ENCODE results near the gene ZBTB46. TPM values are rescaled to one million over a fixed set of nuclear protein-coding genes. Genes with fewer than 3 reads are reported as not detected.
A peak's percentile ranks its signal among the peaks of the same experiment; 100 is the strongest.

Gene ZBTB46
- total RNA-seq, 2 experiments from 2014 or later: 4.6 to 5.5 TPM

DNA sequence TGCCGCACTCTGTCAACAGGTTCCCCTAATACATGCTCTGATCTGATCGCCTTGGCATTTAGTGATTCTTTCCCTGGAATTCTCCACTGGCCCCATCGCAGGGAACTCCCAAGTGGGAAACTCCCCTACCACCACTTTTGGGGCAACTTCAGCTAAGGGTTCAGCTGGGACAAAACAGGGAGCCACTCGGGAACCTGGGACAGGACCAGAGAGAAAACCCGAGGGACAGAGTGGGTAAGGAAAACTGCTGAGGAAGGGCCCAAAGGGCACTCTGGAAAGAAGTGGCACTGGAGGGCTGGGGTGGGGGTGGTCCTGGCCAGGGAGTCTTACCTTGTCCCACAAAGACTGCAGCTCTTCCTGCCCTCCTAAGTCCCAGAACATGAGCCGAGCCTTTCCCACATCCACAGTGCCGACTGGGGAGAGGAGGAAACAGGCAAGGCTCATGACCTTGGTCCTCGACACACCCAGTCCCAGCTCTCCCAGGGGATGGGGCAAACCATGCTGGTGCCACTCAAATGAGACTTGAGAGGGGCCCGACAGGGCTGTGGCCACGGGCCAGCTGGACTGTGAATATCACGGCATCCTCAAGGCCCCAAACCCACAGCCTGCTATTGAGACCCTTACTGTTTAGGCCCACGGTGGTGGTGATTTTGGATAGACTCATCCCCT lies 124.9 kb downstream of the ZBTB46 start:
- intact Hi-C loops (cut with micrococcal nuclease): loop anchor here (2.0 kb wide), 3 partner anchors 31 to 159 kb away; partner anchors contain the start of genes LIME1 and TPD52L2
- no peaks in the 10 kb centered on the region for H3K27me3 Mint-ChIP-seq
- H3K27ac Mint-ChIP-seq: peak overlapping the region; percentile 94
- no peak for DNase-seq
- H3K9me3 Mint-ChIP-seq: no peaks in the 10 kb centered on the region
- H3K4me1 Mint-ChIP-seq (ENCODE audit: low read depth): peaks cover 38% of the 10 kb centered on the region
- H3K4me3 Mint-ChIP-seq: peak overlapping the region; percentile 93
- ChIA-PET POLR2A (interaction anchor here (0.8 to 3.5 kb wide), 2 partner anchors 9 to 31 kb away, joined by 3 to 30 read pairs; partner anchors contain the start of genes LIME1 and SLC2A4RG), CTCF (interaction anchor here (0.8 to 3.6 kb wide), 7 partner anchors 7 to 169 kb away, joined by 3 to 36 read pairs (median 13); partner anchors contain the start of genes LIME1, PTK6, SLC2A4RG and TPD52L2)
- H3K36me3 Mint-ChIP-seq: peaks cover 38% of the 10 kb centered on the region

DNA sequence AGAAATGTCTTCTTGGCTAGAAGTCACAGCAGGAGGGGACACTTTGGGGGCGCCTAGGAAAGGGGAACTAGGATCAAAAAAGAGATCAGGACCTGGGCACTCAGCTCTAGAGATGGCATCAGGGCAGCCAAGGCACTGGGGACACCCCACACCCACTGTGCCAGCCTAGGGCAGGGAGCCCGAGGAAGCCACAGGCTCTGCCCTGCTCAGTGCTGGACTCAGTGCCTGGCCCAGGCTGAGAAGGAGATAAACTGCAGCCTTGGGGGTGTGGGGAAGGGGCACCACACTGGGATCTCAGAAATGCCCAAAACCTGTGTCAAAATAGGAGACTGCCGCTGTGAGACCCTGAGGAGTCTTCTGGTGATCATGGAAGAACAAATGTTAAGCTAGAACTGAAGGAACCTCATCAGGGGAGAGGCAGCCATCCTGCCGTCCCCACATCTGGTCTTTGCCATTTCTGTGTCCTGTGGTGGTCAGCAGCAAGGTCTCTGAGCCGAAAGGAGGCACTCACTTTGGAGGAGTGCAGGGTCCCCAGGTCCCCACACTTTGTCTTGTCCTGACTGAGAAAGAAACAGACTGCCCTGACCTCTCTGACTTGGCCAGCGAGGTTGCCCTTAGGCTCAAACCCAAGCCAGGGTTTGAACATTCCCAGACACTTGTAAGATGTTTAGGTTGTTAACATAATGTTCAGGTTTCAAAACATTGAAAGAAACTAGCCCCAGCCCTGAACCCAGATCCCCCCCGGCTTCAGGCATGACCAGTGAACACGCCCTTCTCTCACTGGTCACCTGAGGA lies 125.6 kb downstream of the ZBTB46 start:
- intact Hi-C loops (cut with micrococcal nuclease): loop anchor here (2.0 kb wide), 3 partner anchors 31 to 159 kb away; partner anchors contain the start of genes LIME1 and TPD52L2
- H3K27me3 Mint-ChIP-seq: no peaks in the 10 kb centered on the region
- ChIA-PET CTCF (interaction anchor here (0.8 to 3.6 kb wide), 4 partner anchors 32 to 168 kb away, joined by 3 to 36 read pairs (median 20); partner anchors contain the start of genes LIME1, PTK6, SLC2A4RG and TPD52L2), POLR2A (no interaction called here)
- H3K27ac Mint-ChIP-seq: peak overlapping the region; percentile 49
- H3K9me3 Mint-ChIP-seq: no peaks in the 10 kb centered on the region
- no peak for DNase-seq
- peaks cover 36% of the 10 kb centered on the region for H3K4me1 Mint-ChIP-seq (ENCODE audit: low read depth)
- H3K36me3 Mint-ChIP-seq: peaks cover 31% of the 10 kb centered on the region
- H3K4me3 Mint-ChIP-seq: no peak overlapping the region

DNA sequence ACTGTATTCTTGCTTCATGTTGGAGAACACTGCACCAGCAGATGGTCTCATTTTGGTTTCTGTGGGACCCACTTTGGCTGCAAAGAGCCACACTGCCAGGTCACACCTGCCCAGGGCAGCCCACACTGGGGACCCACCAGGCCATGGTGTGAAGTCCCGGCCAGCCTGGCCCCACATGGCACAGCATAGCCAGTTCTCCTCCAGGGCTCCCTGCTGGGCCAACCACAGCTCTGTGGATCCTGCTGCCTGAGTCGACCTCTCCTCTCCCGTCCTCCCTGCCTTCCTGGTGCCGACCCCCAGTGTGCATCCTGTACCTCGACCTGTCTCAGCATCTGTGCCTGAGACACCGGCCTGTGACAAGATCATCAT lies 126.3 kb downstream of the ZBTB46 start:
- H3K36me3 Mint-ChIP-seq: peaks cover 29% of the 10 kb centered on the region
- no peaks in the 10 kb centered on the region for H3K27me3 Mint-ChIP-seq
- no peak overlapping the region for H3K4me3 Mint-ChIP-seq
- H3K4me1 Mint-ChIP-seq (ENCODE audit: low read depth): peaks cover 37% of the 10 kb centered on the region
- no peak overlapping the region for H3K27ac Mint-ChIP-seq
- CTCF ChIA-PET: interaction anchor here (3.6 kb wide), 1 partner anchor 160 kb away, joined by 36 read pairs; the partner anchor contains the start of gene TPD52L2
- POLR2A ChIA-PET: no interaction called here
- intact Hi-C loops (cut with micrococcal nuclease): no loop called here
- DNase-seq: no peak
- H3K9me3 Mint-ChIP-seq: no peaks in the 10 kb centered on the region

DNA sequence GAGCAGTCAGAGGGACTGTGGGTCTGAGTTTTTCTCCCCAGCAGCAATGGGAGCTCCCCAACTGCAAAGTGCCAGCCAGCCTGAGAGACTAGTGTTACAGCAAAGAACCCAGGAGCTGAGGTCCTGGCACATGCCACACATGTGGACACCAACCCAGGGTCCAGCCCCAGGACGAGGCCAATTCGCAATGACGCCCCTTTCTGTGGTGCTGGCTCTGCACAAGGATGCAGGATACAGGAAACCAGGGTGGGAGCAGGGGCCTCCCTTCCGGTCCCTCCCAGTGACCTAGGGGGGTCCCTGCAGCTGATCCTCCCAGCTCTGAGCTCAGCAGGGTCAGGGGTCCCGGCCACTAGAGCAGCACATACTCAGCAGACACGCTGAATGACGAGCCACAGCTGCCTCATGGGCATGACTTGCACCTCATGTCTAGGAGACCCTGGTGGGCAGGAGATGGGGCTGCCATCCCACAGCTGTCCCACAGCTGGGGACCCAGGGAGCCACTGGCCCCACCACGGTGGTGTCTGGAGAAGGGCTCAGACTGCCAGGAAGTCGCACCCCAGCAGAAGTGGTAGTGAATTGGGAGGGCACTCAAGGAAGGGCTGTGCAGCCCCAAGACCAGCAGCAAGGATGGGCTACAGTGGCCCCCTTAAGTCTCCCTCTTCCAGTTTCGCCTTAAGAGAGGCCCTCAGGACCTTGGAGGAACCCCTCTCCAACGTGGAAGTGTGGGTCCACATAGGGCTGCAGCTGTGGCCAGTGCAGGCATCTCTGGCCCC lies 126.9 kb downstream of the ZBTB46 start:
- H3K9me3 Mint-ChIP-seq: no peaks in the 10 kb centered on the region
- intact Hi-C loops (cut with micrococcal nuclease): no loop called here
- H3K4me3 Mint-ChIP-seq: no peak overlapping the region
- no peak for DNase-seq
- peaks cover 37% of the 10 kb centered on the region for H3K4me1 Mint-ChIP-seq (ENCODE audit: low read depth)
- H3K36me3 Mint-ChIP-seq: peaks cover 27% of the 10 kb centered on the region
- ChIA-PET CTCF (no interaction called here), POLR2A (no interaction called here)
- no peak overlapping the region for H3K27ac Mint-ChIP-seq
- no peaks in the 10 kb centered on the region for H3K27me3 Mint-ChIP-seq

DNA sequence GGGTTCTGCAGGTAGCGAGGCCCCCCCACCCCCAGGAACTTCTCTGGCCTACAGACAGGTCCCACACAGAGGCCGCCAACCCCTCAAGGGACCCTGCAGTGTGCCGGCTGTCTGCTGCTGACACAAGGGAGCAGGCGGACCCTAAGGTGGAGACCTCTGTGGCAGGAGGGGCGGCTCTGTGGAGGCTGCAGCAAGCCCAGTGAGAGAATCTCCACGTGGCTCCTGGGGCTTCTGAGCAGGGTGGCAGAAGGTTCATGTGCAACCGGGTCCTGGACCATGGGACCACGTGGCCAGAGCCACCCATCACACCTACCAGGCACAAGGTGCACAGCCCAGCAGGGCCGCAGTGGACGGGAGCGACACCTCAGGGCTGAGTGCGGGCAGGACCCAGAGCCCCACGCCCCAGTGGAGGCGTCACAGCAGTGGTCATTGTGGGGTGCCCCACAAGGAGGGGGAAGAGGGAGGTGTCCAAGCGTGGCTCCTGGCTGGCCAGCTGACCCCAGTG lies 127.5 kb downstream of the ZBTB46 start:
- CTCF ChIA-PET: no interaction called here
- DNase-seq: no peak
- H3K27me3 Mint-ChIP-seq: no peaks in the 10 kb centered on the region
- intact Hi-C loops (cut with micrococcal nuclease): no loop called here
- H3K4me1 Mint-ChIP-seq (ENCODE audit: low read depth): peaks cover 37% of the 10 kb centered on the region
- POLR2A ChIA-PET: no interaction called here
- H3K36me3 Mint-ChIP-seq: peaks cover 21% of the 10 kb centered on the region
- H3K4me3 Mint-ChIP-seq: no peak overlapping the region
- no peaks in the 10 kb centered on the region for H3K9me3 Mint-ChIP-seq
- H3K27ac Mint-ChIP-seq: no peak overlapping the region

DNA sequence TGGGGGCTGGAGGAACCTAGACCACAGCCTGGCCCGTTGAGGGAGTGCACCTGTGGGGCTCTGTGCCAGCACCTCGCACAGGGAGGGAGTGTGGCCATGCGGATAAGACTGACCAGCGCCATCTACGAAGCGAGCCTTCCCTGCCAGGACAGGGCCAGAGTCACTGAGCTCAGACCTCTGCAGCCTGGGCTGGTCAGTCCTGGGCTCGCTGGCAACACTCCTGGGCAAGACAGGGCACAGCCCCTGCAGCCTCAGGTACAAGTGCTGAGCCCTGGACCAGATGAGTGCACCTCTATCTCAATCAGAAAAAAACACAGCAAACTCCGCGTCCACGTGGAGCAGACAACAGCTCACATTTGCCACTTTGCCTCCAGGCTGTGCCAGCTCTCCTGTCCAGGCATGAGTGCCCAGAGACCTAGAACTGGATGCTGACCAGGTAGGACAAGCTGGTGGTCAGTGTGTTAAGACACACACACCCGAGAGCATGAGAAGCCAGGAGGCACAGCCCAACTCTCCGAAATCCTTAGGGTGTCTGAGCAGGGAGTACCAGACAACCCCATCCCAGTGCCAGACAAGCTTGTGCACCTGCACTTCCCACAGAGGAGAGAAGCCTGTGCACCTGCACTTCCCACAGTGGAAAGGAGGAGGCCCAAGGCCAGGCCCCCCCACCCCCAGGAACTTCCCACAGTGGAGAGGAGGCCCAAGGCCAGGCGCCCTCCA lies 128.2 kb downstream of the ZBTB46 start:
- peak overlapping the region; percentile 50 for H3K27ac Mint-ChIP-seq
- H3K36me3 Mint-ChIP-seq: peaks cover 20% of the 10 kb centered on the region
- no peak overlapping the region for H3K4me3 Mint-ChIP-seq
- peaks cover 39% of the 10 kb centered on the region for H3K4me1 Mint-ChIP-seq (ENCODE audit: low read depth)
- intact Hi-C loops (cut with micrococcal nuclease): no loop called here
- ChIA-PET POLR2A (no interaction called here), CTCF (interaction anchor here (0.6 kb wide), 2 partner anchors 19 to 28 kb away, joined by 3 read pairs; no protein-coding TSS in a partner anchor)
- H3K27me3 Mint-ChIP-seq: no peaks in the 10 kb centered on the region
- no peaks in the 10 kb centered on the region for H3K9me3 Mint-ChIP-seq
- no peak for DNase-seq

DNA sequence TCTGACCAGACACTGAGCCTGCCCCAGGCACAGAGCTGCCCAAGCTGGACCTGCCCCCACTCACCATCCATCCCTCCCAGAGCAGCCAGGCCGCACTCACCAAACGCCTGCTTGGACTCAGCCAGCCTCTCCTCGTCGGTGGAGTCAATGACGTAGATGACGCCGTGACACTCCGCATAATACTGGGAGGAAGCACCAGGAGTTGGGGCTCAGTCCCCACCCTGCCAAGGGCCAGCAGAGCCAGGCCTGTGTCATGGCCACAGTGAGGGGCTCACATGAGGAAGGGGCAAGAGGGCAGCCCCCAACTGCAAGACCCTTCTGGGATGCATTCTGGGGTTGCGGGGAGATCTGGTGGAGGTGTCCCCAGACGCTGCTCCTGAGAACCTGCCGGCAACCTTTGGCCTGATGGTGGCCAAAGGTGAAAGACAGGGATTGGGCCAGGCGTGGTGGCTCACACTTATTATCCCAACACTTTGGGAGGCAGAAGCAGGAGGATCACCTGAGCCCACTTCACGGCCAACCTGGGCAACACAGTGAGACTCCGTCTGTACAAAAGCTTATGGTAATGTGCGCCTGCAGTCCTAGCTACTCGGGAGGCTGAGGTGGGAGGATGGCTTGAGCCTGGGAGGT lies 128.9 kb downstream of the ZBTB46 start:
- H3K9me3 Mint-ChIP-seq: no peaks in the 10 kb centered on the region
- ChIA-PET POLR2A (interaction anchor here (1.5 kb wide), 1 partner anchor 13 kb away, joined by 3 read pairs; no protein-coding TSS in a partner anchor), CTCF (interaction anchor here (0.6 kb wide), 1 partner anchor 20 kb away, joined by 3 read pairs; no protein-coding TSS in a partner anchor)

DNA sequence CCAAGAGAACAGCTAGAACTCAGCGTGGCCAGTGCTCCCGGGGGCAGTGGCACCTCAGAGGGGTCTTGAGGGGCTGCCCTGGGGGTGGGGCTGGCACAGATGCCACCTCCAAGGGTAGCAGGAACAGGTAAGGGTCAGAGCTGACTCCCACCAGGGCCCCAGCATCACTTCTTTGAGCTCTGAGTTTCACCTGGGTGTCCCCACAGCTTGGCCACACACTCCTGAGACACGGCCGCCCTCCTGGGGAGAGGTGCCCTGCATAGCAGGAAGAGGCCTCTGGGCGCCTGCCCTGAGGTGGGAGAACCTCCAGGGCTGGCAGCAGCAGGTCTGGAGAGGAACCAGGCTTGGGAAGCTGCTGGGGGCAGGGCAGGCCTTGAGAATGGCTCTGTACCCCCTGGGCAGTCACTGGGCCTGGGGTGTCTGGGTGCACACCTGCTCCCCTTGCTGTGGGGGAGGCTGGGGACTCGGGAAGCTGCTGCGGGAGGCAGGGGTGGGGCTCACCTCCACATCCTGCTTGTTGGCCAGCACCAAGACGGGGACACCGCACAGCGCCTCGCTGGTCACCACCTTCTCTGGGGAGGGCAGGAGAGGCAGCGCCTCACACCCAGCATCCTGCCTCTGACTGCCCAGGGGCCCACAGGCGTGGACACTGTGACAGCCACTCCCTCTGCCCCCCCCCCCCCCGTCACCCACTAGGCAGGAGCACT lies 129.6 kb downstream of the ZBTB46 start:
- H3K4me1 Mint-ChIP-seq (ENCODE audit: low read depth): peaks cover 45% of the 10 kb centered on the region
- peaks cover 19% of the 10 kb centered on the region for H3K36me3 Mint-ChIP-seq
- H3K9me3 Mint-ChIP-seq: no peaks in the 10 kb centered on the region
- ChIA-PET POLR2A (interaction anchor here (1.5 kb wide), 1 partner anchor 12 kb away, joined by 3 read pairs; no protein-coding TSS in a partner anchor), CTCF (no interaction called here)
- no peak for DNase-seq
- no peak overlapping the region for H3K4me3 Mint-ChIP-seq
- intact Hi-C loops (cut with micrococcal nuclease): no loop called here
- H3K27me3 Mint-ChIP-seq: no peaks in the 10 kb centered on the region
- peak overlapping the region; percentile 72 for H3K27ac Mint-ChIP-seq

More for the DNA sequence above, 128.9 kb downstream of the ZBTB46 start:
- peak overlapping the region; percentile 50 for H3K27ac Mint-ChIP-seq
- intact Hi-C loops (cut with micrococcal nuclease): no loop called here
- no peak for DNase-seq
- H3K36me3 Mint-ChIP-seq: peaks cover 23% of the 10 kb centered on the region
- H3K4me3 Mint-ChIP-seq: no peak overlapping the region
- H3K4me1 Mint-ChIP-seq (ENCODE audit: low read depth): peaks cover 46% of the 10 kb centered on the region
- H3K27me3 Mint-ChIP-seq: no peaks in the 10 kb centered on the region

DNA sequence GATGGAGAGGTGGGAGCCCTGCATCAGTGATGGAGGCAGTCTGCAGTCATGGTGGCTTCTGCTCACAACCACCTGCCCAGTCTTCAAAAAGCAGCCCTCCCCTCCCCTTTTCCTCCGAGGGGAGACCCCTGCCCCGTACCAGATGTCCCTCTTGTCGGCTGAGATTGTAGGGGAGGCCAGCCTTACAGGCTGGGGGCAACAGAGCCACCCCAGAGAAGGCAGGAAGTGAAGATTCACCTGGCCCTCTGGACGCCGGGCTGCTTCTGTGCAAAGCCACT lies 130.1 kb downstream of the ZBTB46 start:
- H3K27me3 Mint-ChIP-seq: no peaks in the 10 kb centered on the region
- POLR2A ChIA-PET: interaction anchor here (1.5 kb wide), 1 partner anchor 12 kb away, joined by 3 read pairs; no protein-coding TSS in a partner anchor
- intact Hi-C loops (cut with micrococcal nuclease): no loop called here
- peaks cover 44% of the 10 kb centered on the region for H3K4me1 Mint-ChIP-seq (ENCODE audit: low read depth)
- H3K36me3 Mint-ChIP-seq: peaks cover 18% of the 10 kb centered on the region
- H3K4me3 Mint-ChIP-seq: no peak overlapping the region
- H3K9me3 Mint-ChIP-seq: no peaks in the 10 kb centered on the region
- no peak for DNase-seq
- CTCF ChIA-PET: no interaction called here
- H3K27ac Mint-ChIP-seq: peak overlapping the region; percentile 72

DNA sequence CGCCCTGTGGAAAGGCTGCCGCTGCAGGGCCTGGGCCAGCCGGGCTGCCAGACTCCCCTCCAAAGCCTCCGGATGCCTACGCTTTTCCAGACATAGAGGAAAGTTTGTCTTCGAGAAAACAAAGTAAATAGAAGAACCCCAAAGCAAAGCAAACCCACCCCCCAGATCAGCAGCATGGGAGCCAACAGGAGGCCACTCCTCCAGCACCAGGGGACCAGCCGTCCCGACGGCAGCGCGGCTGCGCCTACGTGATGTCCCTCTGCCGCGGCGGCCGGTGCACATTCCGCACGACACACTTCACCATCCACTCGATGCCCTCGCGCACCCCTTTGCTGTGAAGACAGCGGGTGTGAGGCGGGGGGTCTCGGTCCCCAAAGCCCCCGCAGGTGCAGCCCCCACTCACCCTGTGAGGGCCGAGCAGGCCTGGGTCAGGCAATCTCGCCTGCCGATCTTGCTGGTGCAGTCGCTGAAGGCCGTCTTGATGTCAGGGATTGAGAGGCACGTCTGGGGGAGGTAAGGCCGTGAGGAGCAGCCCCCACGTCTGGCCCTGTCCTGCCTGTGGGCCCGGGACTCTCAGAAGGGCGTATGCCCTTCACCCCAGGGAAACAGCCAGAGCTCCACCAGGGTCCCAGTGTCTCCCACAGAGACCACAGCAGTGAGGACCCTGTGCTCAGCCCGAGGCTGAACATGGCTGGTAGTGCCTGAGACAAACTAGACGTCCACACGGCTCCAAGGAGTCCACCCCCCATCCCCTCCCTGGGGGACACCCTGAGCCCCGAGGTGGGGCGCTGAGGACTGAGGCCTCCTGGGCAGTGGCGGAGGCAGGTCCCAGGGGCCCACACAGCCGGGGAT lies 130.6 kb downstream of the ZBTB46 start:
- ChIA-PET CTCF (no interaction called here), POLR2A (no interaction called here)
- no peak overlapping the region for H3K4me3 Mint-ChIP-seq
- peak overlapping the region; percentile 66 for H3K27ac Mint-ChIP-seq
- H3K9me3 Mint-ChIP-seq: no peaks in the 10 kb centered on the region
- intact Hi-C loops (cut with micrococcal nuclease): no loop called here
- H3K27me3 Mint-ChIP-seq: no peaks in the 10 kb centered on the region
- H3K4me1 Mint-ChIP-seq (ENCODE audit: low read depth): peaks cover 41% of the 10 kb centered on the region
- H3K36me3 Mint-ChIP-seq: peaks cover 16% of the 10 kb centered on the region
- DNase-seq: no peak
